Neural cell (in vitro differentiated cells): ENCODE data around the gene PTPRK. TPM values are rescaled to one million over a fixed set of nuclear protein-coding genes. Genes with fewer than 3 reads are reported as not detected.

ENCODE experiments used
- H2AFZ ChIP-seq: fragments of 200-600, 300-800 bp; sonication (generic), shearing (Covaris generic); 2 replicates; pipeline ENCODE4 v1.6.0; 2014; ENCODE audit warnings: low read depth, mild to moderate bottlenecking, antibody characterized with exemption, low read length, moderate library complexity
- H3F3A ChIP-seq: fragments of 200-600 bp; shearing (Covaris generic); 2 replicates; pipeline ENCODE4 v1.6.1; 2016; ENCODE audit warnings: mild to moderate bottlenecking, moderate library complexity, mixed read lengths, antibody characterized with exemption, low read length; ENCODE audit not compliant: insufficient read depth, poor library complexity, severe bottlenecking
- H3K27ac ChIP-seq: fragments of 200-600, 300-800 bp; sonication (generic), shearing (Covaris generic); 2 replicates; pipeline ENCODE4 v1.5.1; 2014; ENCODE audit warnings: mild to moderate bottlenecking, low read length, moderate library complexity
- H3K27me3 ChIP-seq: fragments of 300-800, 200-600 bp; sonication (generic), shearing (Covaris generic); 2 replicates; pipeline ENCODE4 v1.6.0; 2014; ENCODE audit warnings: mild to moderate bottlenecking, low read depth, low read length, moderate library complexity; ENCODE audit not compliant: insufficient read depth
- H3K36me3 ChIP-seq: fragments of 300-800, 200-600 bp; sonication (generic), shearing (Covaris generic); 2 replicates; pipeline ENCODE4 v1.5.1; 2014; ENCODE audit warnings: mild to moderate bottlenecking, antibody characterized with exemption, low read length, moderate library complexity; ENCODE audit not compliant: insufficient read depth
- H3K4me2 ChIP-seq: fragments of 300-800, 200-600 bp; sonication (generic), shearing (Covaris generic); 2 replicates; pipeline ENCODE4 v1.6.0; 2014; ENCODE audit warnings: mild to moderate bottlenecking, low read length
- H3K4me3 ChIP-seq: fragments of 300-800, 200-600 bp; sonication (generic), shearing (Covaris generic); 2 replicates; pipeline ENCODE4 v1.5.1; 2014; ENCODE audit warnings: mild to moderate bottlenecking, low read length, moderate library complexity
- H3K79me2 ChIP-seq: fragments of 200-600 bp; shearing (Covaris generic); replicated peaks from 2 replicates; pipeline ENCODE4 v1.6.0; 2014; ENCODE audit warnings: mild to moderate bottlenecking, low read length, moderate library complexity; ENCODE audit not compliant: insufficient read depth
- H3K9ac ChIP-seq: fragments of 300-800, 200-600 bp; sonication (generic), shearing (Covaris generic); 2 replicates; pipeline ENCODE4 v1.6.1; 2016; ENCODE audit warnings: mild to moderate bottlenecking, low read length, mixed read lengths
- H3K9me2 ChIP-seq: fragments of 200-600 bp; shearing (Covaris generic); 2 replicates; pipeline ENCODE4 v1.6.1; 2016; ENCODE audit warnings: mild to moderate bottlenecking, low read length, mixed read lengths; ENCODE audit not compliant: insufficient read depth
- H3K9me3 ChIP-seq: fragments of 200-600, 300-800 bp; sonication (generic), shearing (Covaris generic); 2 replicates; pipeline ENCODE4 v1.6.1; 2016; ENCODE audit warnings: mild to moderate bottlenecking, mixed run types, low read length, moderate library complexity, mixed read lengths
- H4K20me1 ChIP-seq: fragments of 200-600 bp; shearing (Covaris generic); 2 replicates; pipeline ENCODE4 v1.6.1; 2016; ENCODE audit warnings: mild to moderate bottlenecking, mixed run types; ENCODE audit not compliant: insufficient read depth
- CTCF ChIP-seq: fragments of 450-650 bp; IDR thresholded peaks from 2 replicates; pipeline ENCODE4 v1.5.1; 2014; ENCODE audit warnings: antibody characterized with exemption, mild to moderate bottlenecking, moderate library complexity; ENCODE audit not compliant: poor library complexity, severe bottlenecking
- EP300 ChIP-seq: fragments of 450-650 bp; conservative IDR thresholded peaks from 2 replicates; pipeline ENCODE4 v1.6.1; 2014; ENCODE audit warnings: antibody characterized with exemption, mild to moderate bottlenecking, moderate library complexity; ENCODE audit not compliant: poor library complexity, severe bottlenecking
- EZH2 ChIP-seq: fragments of 200-600, 300-800 bp; shearing (Covaris generic), sonication (generic); IDR thresholded peaks from 2 replicates; pipeline ENCODE4 v1.6.1; 2014; ENCODE audit warnings: antibody characterized with exemption, low read length, borderline replicate concordance, mild to moderate bottlenecking; ENCODE audit not compliant: insufficient read depth, poor library complexity, severe bottlenecking
- MXI1 ChIP-seq: fragments of 450-650 bp; conservative IDR thresholded peaks from 2 replicates; pipeline ENCODE4 v1.6.1; 2014; ENCODE audit warnings: antibody characterized with exemption, mild to moderate bottlenecking; ENCODE audit not compliant: poor library complexity, severe bottlenecking
- POLR2AphosphoS5 ChIP-seq: IDR thresholded peaks from 2 replicates; pipeline ENCODE4 v1.6.1; 2012
- RAD21 ChIP-seq: fragments of 450-650 bp; conservative IDR thresholded peaks from 2 replicates; pipeline ENCODE4 v1.6.1; 2014; ENCODE audit warnings: antibody characterized with exemption, mild to moderate bottlenecking, moderate library complexity
- SMC3 ChIP-seq: fragments of 450-650 bp; conservative IDR thresholded peaks from 2 replicates; pipeline ENCODE4 v1.6.1; 2014; ENCODE audit warnings: antibody characterized with exemption, mild to moderate bottlenecking, moderate library complexity; ENCODE audit not compliant: poor library complexity
- TAF1 ChIP-seq: IDR thresholded peaks from 2 replicates; pipeline ENCODE4 v1.6.1; 2012; ENCODE audit warnings: low read depth
- polyA plus RNA-seq: library from polyadenylated mRNA; depleted of rRNA; stranded (reverse); fragments of >200 nt; gene quantifications from 2 replicates; pipeline ENCODE4 v1.2.3, GENCODE V29; 2014
- TF ChIP-seq, protein P1 (sequence below): IDR thresholded peaks from 2 replicates; pipeline ENCODE4 v1.6.1; 2012; ENCODE audit warnings: borderline replicate concordance

PTPRK gene
- polyA plus RNA-seq, 1 donor from 2014 or later, result 10.4 TPM

DNA sequence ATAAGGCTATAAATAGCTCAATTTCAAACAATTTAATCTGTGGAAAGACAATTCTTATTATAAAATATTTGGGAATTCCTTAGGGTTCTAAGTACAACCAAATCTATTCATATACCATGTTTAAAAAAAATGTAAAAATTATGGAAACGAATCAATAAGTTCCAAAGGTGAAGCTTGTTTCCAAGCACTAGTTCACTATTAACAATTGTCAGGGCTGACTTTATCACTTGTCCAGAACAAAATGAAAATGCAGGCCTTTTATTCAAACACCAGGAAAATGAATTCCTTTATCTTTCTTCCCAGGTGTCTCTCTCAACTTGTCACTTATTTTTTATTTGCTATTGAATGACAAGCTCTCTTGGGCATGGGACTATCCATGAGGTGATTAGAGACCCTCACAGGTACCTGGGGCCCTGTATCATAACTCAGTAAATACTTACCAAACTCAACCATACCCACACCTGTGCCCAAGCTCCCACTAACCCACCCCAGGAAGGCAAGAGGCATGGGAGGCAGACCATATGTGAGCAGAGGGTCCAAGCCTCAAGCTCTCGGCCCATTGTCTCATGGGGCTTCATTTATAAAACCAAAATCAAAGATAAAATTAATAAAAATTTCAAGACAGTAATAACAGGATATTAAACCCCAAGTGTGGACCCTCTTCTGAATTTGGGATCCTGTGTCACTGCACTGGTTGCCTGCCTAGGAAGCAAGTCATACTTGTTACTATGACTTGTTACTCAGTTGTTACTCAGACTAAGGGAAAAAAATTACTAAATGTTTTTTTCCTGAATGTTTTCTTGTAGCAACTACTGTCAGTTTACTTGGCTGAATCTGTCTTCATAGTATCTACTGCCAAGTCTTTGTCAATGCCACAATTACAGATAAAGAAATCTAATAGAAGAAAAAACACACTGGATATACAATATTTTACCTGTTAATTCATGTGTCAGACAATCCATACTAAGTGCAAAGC is 54.7 kb downstream of the PTPRK start:
- no peaks in the 10 kb centered on the region for H3K9me2 ChIP-seq
- H3K4me3 ChIP-seq, result no peak overlapping the region
- H2AFZ ChIP-seq, result no peak overlapping the region
- no peaks in the 10 kb centered on the region for H3F3A ChIP-seq
- H3K4me2 ChIP-seq, result no peak overlapping the region
- no peaks in the 10 kb centered on the region for H4K20me1 ChIP-seq
- no peak overlapping the region for H3K27ac ChIP-seq
- H3K9ac ChIP-seq, result no peak overlapping the region
- no peaks in the 10 kb centered on the region for H3K36me3 ChIP-seq
- no peaks in the 10 kb centered on the region for H3K27me3 ChIP-seq
- H3K79me2 ChIP-seq, result no peaks in the 10 kb centered on the region
- TF ChIP-seq, protein P1, sequence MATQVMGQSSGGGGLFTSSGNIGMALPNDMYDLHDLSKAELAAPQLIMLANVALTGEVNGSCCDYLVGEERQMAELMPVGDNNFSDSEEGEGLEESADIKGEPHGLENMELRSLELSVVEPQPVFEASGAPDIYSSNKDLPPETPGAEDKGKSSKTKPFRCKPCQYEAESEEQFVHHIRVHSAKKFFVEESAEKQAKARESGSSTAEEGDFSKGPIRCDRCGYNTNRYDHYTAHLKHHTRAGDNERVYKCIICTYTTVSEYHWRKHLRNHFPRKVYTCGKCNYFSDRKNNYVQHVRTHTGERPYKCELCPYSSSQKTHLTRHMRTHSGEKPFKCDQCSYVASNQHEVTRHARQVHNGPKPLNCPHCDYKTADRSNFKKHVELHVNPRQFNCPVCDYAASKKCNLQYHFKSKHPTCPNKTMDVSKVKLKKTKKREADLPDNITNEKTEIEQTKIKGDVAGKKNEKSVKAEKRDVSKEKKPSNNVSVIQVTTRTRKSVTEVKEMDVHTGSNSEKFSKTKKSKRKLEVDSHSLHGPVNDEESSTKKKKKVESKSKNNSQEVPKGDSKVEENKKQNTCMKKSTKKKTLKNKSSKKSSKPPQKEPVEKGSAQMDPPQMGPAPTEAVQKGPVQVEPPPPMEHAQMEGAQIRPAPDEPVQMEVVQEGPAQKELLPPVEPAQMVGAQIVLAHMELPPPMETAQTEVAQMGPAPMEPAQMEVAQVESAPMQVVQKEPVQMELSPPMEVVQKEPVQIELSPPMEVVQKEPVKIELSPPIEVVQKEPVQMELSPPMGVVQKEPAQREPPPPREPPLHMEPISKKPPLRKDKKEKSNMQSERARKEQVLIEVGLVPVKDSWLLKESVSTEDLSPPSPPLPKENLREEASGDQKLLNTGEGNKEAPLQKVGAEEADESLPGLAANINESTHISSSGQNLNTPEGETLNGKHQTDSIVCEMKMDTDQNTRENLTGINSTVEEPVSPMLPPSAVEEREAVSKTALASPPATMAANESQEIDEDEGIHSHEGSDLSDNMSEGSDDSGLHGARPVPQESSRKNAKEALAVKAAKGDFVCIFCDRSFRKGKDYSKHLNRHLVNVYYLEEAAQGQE, result no peak
- no peak for TF ChIP-seq POLR2AphosphoS5
- TF ChIP-seq SMC3, result no peak
- TF ChIP-seq TAF1, result no peak
- no peak for TF ChIP-seq RAD21
- no peak for TF ChIP-seq CTCF
- no peak for TF ChIP-seq MXI1
- no peak for TF ChIP-seq EZH2
- no peak for TF ChIP-seq EP300
- H3K9me3 ChIP-seq, result no peaks in the 10 kb centered on the region

DNA sequence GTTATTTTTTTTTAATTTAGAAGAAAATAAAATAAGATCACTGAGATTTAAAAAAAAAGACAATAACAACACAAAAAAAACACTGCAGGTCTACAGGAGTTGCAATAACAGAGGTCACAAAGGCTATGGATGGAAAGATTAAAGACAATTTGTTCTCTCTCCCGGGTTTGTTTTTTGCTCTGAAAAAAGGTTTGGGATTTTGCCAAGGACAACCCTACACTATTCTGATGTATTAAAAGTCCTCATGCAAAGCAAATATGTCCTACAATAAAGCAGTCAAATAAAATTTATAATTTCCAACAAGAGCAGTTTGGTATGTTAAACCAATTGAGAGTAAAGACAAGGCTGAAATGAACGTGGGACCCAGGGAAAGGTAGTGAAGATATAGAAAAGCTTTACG is 55.6 kb downstream of the PTPRK start:
- no peak overlapping the region for H3K27ac ChIP-seq
- H4K20me1 ChIP-seq, result no peaks in the 10 kb centered on the region

More for the DNA sequence above, 55.6 kb downstream of the PTPRK start:
- TF ChIP-seq POLR2AphosphoS5 (no peak), CTCF (no peak), TAF1 (no peak), SMC3 (no peak), RAD21 (no peak), EZH2 (no peak)
- Histone ChIP-seq H3K9ac (no peak overlapping the region), H3K36me3 (no peaks in the 10 kb centered on the region), H3K9me3 (no peaks in the 10 kb centered on the region), H3K4me3 (no peak overlapping the region), H3K27me3 (no peaks in the 10 kb centered on the region), H3K9me2 (no peaks in the 10 kb centered on the region), H3K4me2 (no peak overlapping the region), H3F3A (no peaks in the 10 kb centered on the region), H2AFZ (no peak overlapping the region), H3K79me2 (no peaks in the 10 kb centered on the region)
